Right lobe of liver (tissue), 6 donors: ENCODE measurements around the gene ATG7. TPM values are rescaled to one million over a fixed set of nuclear protein-coding genes. Genes with fewer than 3 reads are reported as not detected.
"Not testable (repeated sequence)": the region's sequence is repeated elsewhere in the genome, so short reads cannot be mapped to it uniquely, and the experiment has no call there.

ENCODE experiments used
- ATAC-seq, 4 donors: fragments of 200-7000 bp; cut with Tn5 transposase; one replicate each; pipeline ENCODE4 v1.9.1; 2020; ENCODE audit warnings: mild to moderate bottlenecking in 4 of 4, moderate library complexity in 4 of 4
- DNase-seq, 3 donors: peaks; one replicate each; pipeline ENCODE4 v3.0.0-alpha.2; 2020
- H3K27ac ChIP-seq, 3 donors: fragments of 200-600 bp; one replicate each; pipeline ENCODE4 v1.8.0; 2022
- H3K27me3 ChIP-seq, 2 donors: fragments of 200-600 bp; one replicate each; pipeline ENCODE4 v1.8.0; 2022
- H3K36me3 ChIP-seq, 4 donors: fragments of 200-600 bp; sonication (generic) in 1 of 4; one replicate each; pipeline versions ENCODE4 v1.5.1 to v1.8.0; 2017 to 2022; ENCODE audit warnings: control low read depth in 1 of 4
- H3K4me1 ChIP-seq, 4 donors: fragments of 200-600 bp; sonication (generic) in 1 of 4; one replicate each; pipeline versions ENCODE4 v1.5.1 to v1.8.0; 2017 to 2022; ENCODE audit warnings: control low read depth in 1 of 4
- H3K4me3 ChIP-seq, 3 donors: fragments of 200-600 bp; one replicate each; pipeline ENCODE4 v1.8.0; 2022
- H3K9me3 ChIP-seq, 4 donors: fragments of 200-600 bp; sonication (generic) in 1 of 4; one replicate each; pipeline versions ENCODE4 v1.5.1 to v1.8.0; 2017 to 2022; ENCODE audit warnings: control low read depth in 1 of 4
- POLR2A ChIP-seq: fragments of 450-650 bp; IDR thresholded peaks from one replicate; pipeline ENCODE4 v1.6.1; 2017; ENCODE audit warnings: antibody characterized with exemption, mild to moderate bottlenecking
- WGBS: methylation state at CpG from one replicate; pipeline ENCODE4 v1.1.6; 2018; ENCODE audit warnings: low coverage, low lambda C conversion rate; ENCODE audit not compliant: insufficient coverage; ENCODE audit errors: missing lambda C conversion rate; 5-methylcytosine and 5-hydroxymethylcytosine counted together
- intact Hi-C, 2 donors: fragments of 100-400 bp; cut with DNase I; formaldehyde crosslinking; loops; one replicate each; pipeline versions ENCODE4 v1.11.2 to v1.14.1; 2022
- total RNA-seq, 6 experiments: library from RNA; depleted of rRNA in 2 of 6; stranded (reverse); fragments of >200 nt in 2 of 6; fragmentation: NEBNext Ultra II Directional in 3 of 6; extraction: Animal tissue kit (Norgen Biotek cat#: 25700) in 3 of 6; gene quantifications; one replicate each; pipeline versions ENCODE4 v1.1.0 to v1.2.4, GENCODE V29; 2016 to 2023
- TF ChIP-seq, protein P1 (sequence below), 4 donors: fragments of 200-600 bp in 3 of 4; fragments of 450-650 bp in 1 of 4; IDR thresholded peaks; one replicate each; pipeline versions ENCODE4 v1.5.1 to v1.8.0; 2016 to 2022; ENCODE audit warnings: antibody characterized with exemption in 4 of 4, mild to moderate bottlenecking in 2 of 4
- donor health status: DM: no; HTN: yes; CAD: no.
- donor health status: DM: no; HTN: no; CAD: no.
- donor health status: DM: no; HTN: no; CAD: no.
- donor health status: DM: no; HTN: yes; CAD: no.
- donor health status: DM: no; HTN: yes; CAD: no.

The ATG7 gene
- total RNA-seq, 6 experiments from 2014 or later, result 13.6 to 21.1 (median 15.8) TPM

DNA sequence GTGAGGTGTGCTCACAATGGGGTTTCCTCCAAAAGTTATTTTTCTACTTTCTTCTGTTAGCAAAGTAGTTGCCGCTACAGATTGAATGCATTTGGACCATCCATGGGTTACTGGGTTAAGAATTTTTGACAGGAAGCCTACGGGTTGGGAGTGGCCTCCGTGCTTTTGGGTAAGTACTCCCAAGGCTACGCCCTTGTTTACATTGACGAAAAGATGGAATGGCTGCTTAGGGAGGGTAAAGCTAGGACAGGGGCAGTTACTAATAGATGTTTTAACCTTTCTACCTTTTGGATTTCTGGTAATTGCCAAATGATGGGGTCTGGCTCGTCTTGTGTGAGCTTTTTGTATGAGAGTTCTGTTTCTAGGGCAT, 20.4 kb upstream of the ATG7 start:
- no peaks in the 10 kb centered on the region for H3K27me3 ChIP-seq
- TF ChIP-seq POLR2A, result no peak
- TF ChIP-seq, protein P1, sequence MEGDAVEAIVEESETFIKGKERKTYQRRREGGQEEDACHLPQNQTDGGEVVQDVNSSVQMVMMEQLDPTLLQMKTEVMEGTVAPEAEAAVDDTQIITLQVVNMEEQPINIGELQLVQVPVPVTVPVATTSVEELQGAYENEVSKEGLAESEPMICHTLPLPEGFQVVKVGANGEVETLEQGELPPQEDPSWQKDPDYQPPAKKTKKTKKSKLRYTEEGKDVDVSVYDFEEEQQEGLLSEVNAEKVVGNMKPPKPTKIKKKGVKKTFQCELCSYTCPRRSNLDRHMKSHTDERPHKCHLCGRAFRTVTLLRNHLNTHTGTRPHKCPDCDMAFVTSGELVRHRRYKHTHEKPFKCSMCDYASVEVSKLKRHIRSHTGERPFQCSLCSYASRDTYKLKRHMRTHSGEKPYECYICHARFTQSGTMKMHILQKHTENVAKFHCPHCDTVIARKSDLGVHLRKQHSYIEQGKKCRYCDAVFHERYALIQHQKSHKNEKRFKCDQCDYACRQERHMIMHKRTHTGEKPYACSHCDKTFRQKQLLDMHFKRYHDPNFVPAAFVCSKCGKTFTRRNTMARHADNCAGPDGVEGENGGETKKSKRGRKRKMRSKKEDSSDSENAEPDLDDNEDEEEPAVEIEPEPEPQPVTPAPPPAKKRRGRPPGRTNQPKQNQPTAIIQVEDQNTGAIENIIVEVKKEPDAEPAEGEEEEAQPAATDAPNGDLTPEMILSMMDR (IDR thresholded peaks at IDR 0.05), result no peak
- 43% methylated on average over 5 of the region's 6 CpGs for WGBS
- no peak overlapping the region for H3K27ac ChIP-seq
- DNase-seq, result no peak
- no peak for ATAC-seq
- H3K36me3 ChIP-seq, result no peaks in the 10 kb centered on the region
- intact Hi-C loops, result no loop called here
- H3K4me3 ChIP-seq, result no peak overlapping the region
- H3K9me3 ChIP-seq, result no peaks in the 10 kb centered on the region
- no peaks in the 10 kb centered on the region for H3K4me1 ChIP-seq

DNA sequence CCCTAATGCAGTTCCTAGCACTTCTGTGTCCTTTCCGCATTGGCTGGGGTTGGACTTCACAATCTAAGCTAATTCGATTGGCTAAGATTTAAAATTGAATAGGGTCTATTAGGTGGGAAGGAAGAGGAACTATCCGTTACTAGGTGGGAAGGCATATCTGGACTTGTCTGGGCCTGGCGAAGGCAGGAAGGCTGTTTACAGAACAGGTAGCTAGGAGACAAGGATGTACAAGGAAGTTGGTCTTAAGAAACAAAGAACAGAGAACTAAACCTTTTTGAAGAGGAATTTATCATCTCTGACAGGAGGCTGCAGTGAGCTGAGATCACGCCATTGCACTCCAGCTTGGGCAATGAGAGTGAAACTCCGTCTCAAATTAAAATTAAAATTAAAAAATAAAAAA, 17.3 kb upstream of the ATG7 start:
- no peaks in the 10 kb centered on the region for H3K9me3 ChIP-seq
- H3K4me3 ChIP-seq, result no peak overlapping the region
- H3K4me1 ChIP-seq, result no peaks in the 10 kb centered on the region
- TF ChIP-seq, protein P1 (IDR thresholded peaks at IDR 0.05), result no peak
- no peak for TF ChIP-seq POLR2A
- ATAC-seq (no peak), DNase-seq (no peak)
- H3K27me3 ChIP-seq, result no peaks in the 10 kb centered on the region
- H3K27ac ChIP-seq, result no peak overlapping the region
- H3K36me3 ChIP-seq, result no peaks in the 10 kb centered on the region
- intact Hi-C loops, result no loop called here
- WGBS, result 55% methylated on average over 6 of the region's 6 CpGs

DNA sequence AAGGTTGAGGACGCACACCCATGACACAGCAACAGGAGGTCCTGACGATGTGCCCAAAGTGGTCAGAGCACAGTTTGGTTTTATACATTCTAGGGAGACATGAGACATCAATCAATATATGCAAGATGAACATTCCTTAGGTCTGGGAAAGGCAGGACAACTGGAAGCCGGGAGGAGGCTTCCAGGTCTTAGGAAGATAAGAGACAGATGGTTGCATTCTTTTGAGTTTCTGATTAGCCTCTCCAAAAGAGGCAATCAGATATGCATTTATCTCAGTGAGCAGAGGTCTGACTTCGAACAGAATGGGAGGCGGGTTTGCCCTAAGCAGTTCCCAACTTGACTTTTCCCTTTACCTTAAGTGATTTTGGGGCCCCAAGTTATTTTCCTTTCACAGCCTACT, 16.7 kb upstream of the ATG7 start:
- WGBS, result 50% methylated on average over 4 of the region's 5 CpGs
- H3K4me1 ChIP-seq, H3K27me3 ChIP-seq, intact Hi-C loops, H3K36me3 ChIP-seq, DNase-seq, H3K27ac ChIP-seq, H3K9me3 ChIP-seq, H3K4me3 ChIP-seq, ATAC-seq: not testable (repeated sequence)

DNA sequence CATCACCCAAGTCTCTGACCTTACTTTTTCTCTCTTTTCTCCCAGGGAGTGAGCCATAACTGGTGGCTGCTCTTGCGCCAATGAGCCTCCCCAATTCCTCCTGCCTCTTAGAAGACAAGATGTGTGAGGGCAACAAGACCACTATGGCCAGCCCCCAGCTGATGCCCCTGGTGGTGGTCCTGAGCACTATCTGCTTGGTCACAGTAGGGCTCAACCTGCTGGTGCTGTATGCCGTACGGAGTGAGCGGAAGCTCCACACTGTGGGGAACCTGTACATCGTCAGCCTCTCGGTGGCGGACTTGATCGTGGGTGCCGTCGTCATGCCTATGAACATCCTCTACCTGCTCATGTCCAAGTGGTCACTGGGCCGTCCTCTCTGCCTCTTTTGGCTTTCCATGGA, 13.2 kb upstream of the ATG7 start:
- intact Hi-C loops, result no loop called here
- ATAC-seq, result no peak
- DNase-seq, result no peak
- Histone ChIP-seq H3K9me3 (no peaks in the 10 kb centered on the region), H3K4me1 (no peaks in the 10 kb centered on the region), H3K4me3 (no peak overlapping the region), H3K27ac (no peak overlapping the region), H3K36me3 (no peaks in the 10 kb centered on the region), H3K27me3 (no peaks in the 10 kb centered on the region)
- WGBS, result 84% methylated on average over 4 of the region's 11 CpGs
- TF ChIP-seq, protein P1 (IDR thresholded peaks at IDR 0.05), result no peak
- TF ChIP-seq POLR2A, result no peak

DNA sequence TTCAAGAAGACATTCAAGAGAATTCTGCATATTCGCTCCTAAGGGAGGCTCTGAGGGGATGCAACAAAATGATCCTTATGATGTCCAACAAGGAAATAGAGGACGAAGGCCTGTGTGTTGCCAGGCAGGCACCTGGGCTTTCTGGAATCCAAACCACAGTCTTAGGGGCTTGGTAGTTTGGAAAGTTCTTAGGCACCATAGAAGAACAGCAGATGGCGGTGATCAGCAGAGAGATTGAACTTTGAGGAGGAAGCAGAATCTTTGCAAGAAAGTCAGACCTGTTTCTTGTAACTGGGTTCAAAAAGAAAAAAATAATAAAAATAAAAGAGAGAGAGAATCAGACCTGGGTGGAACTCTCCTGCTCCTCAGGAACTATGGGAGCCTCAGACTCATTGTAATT, 11.7 kb upstream of the ATG7 start:
- TF ChIP-seq POLR2A, result no peak
- TF ChIP-seq, protein P1 (IDR thresholded peaks at IDR 0.05), result no peak
- ATAC-seq (no peak), DNase-seq (no peak)
- WGBS, result 69% methylated on average over 3 of the region's 3 CpGs
- H3K27me3 ChIP-seq, result no peaks in the 10 kb centered on the region
- no peak overlapping the region for H3K27ac ChIP-seq
- intact Hi-C loops, result no loop called here
- H3K9me3 ChIP-seq, result no peaks in the 10 kb centered on the region
- H3K4me3 ChIP-seq, result no peak overlapping the region
- H3K4me1 ChIP-seq, result no peaks in the 10 kb centered on the region
- H3K36me3 ChIP-seq, result no peaks in the 10 kb centered on the region
